HepG2 (cell line): ENCODE measurements around the gene TOM1L2. TPM values are rescaled to one million over a fixed set of nuclear protein-coding genes. Genes with fewer than 3 reads are reported as not detected.

Source experiments
- AGO1 ChIP-seq: fragments of 200-400 bp; formaldehyde crosslinking; IDR thresholded peaks from 2 replicates; pipeline ENCODE4 v1.6.1; 2017; ENCODE audit warnings: mild to moderate bottlenecking, low read depth, low read length, moderate library complexity; ENCODE audit not compliant: poor library complexity, severe bottlenecking
- AGO2 ChIP-seq: fragments of 200-400 bp; formaldehyde crosslinking; optimal IDR thresholded peaks from 2 replicates; pipeline ENCODE3; 2017; ENCODE audit warnings: mild to moderate bottlenecking, low read depth, low read length, moderate library complexity
- E2F1 ChIP-seq: sonication (generic); formaldehyde crosslinking; IDR thresholded peaks from 2 replicates; pipeline ENCODE4 v1.5.0; 2020; ENCODE audit warnings: missing genetic modification reagents
- GMEB1 ChIP-seq: sonication (generic); formaldehyde crosslinking; IDR thresholded peaks from 2 replicates; pipeline ENCODE4 v1.5.1; 2020; ENCODE audit warnings: missing genetic modification reagents, mild to moderate bottlenecking, borderline replicate concordance
- HNRNPK ChIP-seq: fragments of 200-400 bp; formaldehyde crosslinking; IDR thresholded peaks from 2 replicates; pipeline ENCODE4 v1.6.1; 2018; ENCODE audit warnings: low read length, low read depth, moderate library complexity, mild to moderate bottlenecking; ENCODE audit not compliant: poor library complexity, severe bottlenecking
- HNRNPUL1 ChIP-seq: fragments of 200-400 bp; formaldehyde crosslinking; IDR thresholded peaks from 2 replicates; pipeline ENCODE4 v1.6.1; 2017; ENCODE audit warnings: low read depth, mild to moderate bottlenecking, low read length, moderate library complexity
- KDM2A ChIP-seq: sonication (generic); formaldehyde crosslinking; IDR thresholded peaks from 2 replicates; pipeline ENCODE4 v1.4.0; 2020; ENCODE audit warnings: low read depth, missing genetic modification reagents, borderline replicate concordance
- KDM5A ChIP-seq: fragments of 200-600 bp; sonication (generic); IDR thresholded peaks from 2 replicates; pipeline ENCODE4 v1.7.0; 2018; ENCODE audit warnings: antibody characterized with exemption, mild to moderate bottlenecking, low read length, borderline replicate concordance
- MEIS2 ChIP-seq: sonication (generic); formaldehyde crosslinking; IDR thresholded peaks from 2 replicates; pipeline ENCODE4 v1.9.0; 2021; ENCODE audit warnings: mild to moderate bottlenecking, missing genetic modification reagents
- NCOA5 ChIP-seq: sonication (generic); formaldehyde crosslinking; IDR thresholded peaks from 2 replicates; pipeline ENCODE4 v1.4.0; 2020; ENCODE audit warnings: missing genetic modification reagents
- NR2F2 ChIP-seq: IDR thresholded peaks from 2 replicates; pipeline ENCODE4 v1.6.1; 2012; ENCODE audit warnings: low read depth, inconsistent platforms, borderline replicate concordance
- ONECUT2 ChIP-seq: sonication (generic); formaldehyde crosslinking; IDR thresholded peaks from 2 replicates; pipeline ENCODE4 v1.4.0; 2020; ENCODE audit warnings: missing genetic modification reagents
- PAWR ChIP-seq: sonication (generic); formaldehyde crosslinking; IDR thresholded peaks from 2 replicates; pipeline ENCODE4 v1.4.0; 2020; ENCODE audit warnings: missing genetic modification reagents, mild to moderate bottlenecking, borderline replicate concordance
- PHF5A ChIP-seq: IDR thresholded peaks from one replicate; pipeline ENCODE4 v1.6.1; 2018; ENCODE audit warnings: low read depth, missing genetic modification reagents; ENCODE audit not compliant: unreplicated experiment
- POGK ChIP-seq: sonication (generic); formaldehyde crosslinking; conservative IDR thresholded peaks from 2 replicates; pipeline ENCODE4 v1.8.0; 2022; ENCODE audit warnings: mild to moderate bottlenecking, moderate library complexity, missing genetic modification reagents
- POLR2G ChIP-seq: fragments of 200-400 bp; formaldehyde crosslinking; IDR thresholded peaks from 2 replicates; pipeline ENCODE4 v1.6.1; 2018; ENCODE audit warnings: mild to moderate bottlenecking, low read depth, low read length, moderate library complexity
- TAF15 ChIP-seq: fragments of 200-400 bp; formaldehyde crosslinking; IDR thresholded peaks from one replicate; pipeline ENCODE4 v1.6.1; 2018; ENCODE audit warnings: mild to moderate bottlenecking, low read depth, low read length; ENCODE audit not compliant: poor library complexity, severe bottlenecking
- THAP11 ChIP-seq: IDR thresholded peaks from 2 replicates; pipeline ENCODE4 v1.6.1; 2016; ENCODE audit warnings: missing biosample characterization, missing genetic modification reagents
- ZNF331 ChIP-seq: sonication (generic); formaldehyde crosslinking; IDR thresholded peaks from 2 replicates; pipeline ENCODE4 v1.4.0; 2020; ENCODE audit warnings: missing genetic modification reagents
- ZNF574 ChIP-seq: sonication (generic); formaldehyde crosslinking; IDR thresholded peaks from 2 replicates; pipeline ENCODE4 v1.4.0; 2020; ENCODE audit warnings: missing genetic modification reagents
- ZNF7 ChIP-seq: IDR thresholded peaks from 2 replicates; pipeline ENCODE4 v1.6.1; 2016; ENCODE audit warnings: missing biosample characterization, missing genetic modification reagents
- polyA plus RNA-seq, 8 experiments: library from polyadenylated mRNA; depleted of rRNA in 3 of 8; stranded (reverse) in 7 of 8; unstranded in 1 of 8; fragments of >200 nt; fragmentation: Illumina TruSeq in 4 of 8; extraction: Trizol in 4 of 8; gene quantifications; 2 replicates each; pipeline versions ENCODE4 v1.2.1 to v1.2.3, GENCODE V29; 2011 to 2016; ENCODE audit warnings: low read depth in 4 of 8, missing spikeins in 1 of 8, mixed read lengths in 1 of 8; ENCODE audit not compliant: insufficient read depth in 1 of 8
- total RNA-seq, 5 experiments: library from RNA; depleted of rRNA; stranded (reverse); fragments of >200 nt; fragmentation: Illumina TruSeq; extraction: Trizol; gene quantifications; 2 replicates each; pipeline ENCODE4 v1.2.3, GENCODE V29; 2016; ENCODE audit warnings: low read depth in 1 of 5

The TOM1L2 gene
- total and polyA plus RNA-seq, 2 of the 13 experiments (the other 11 are each of a cell fraction or from before 2014, with no cell fraction given) = 4.7 to 7.4 TPM

GRCh38 chr17:17836818-17837379 is 135.3 kb downstream of the TOM1L2 start, which contains the start of gene SREBF1 (continued):
- TF ChIP-seq MEIS2 (CRISPR knock-in tag) = 0 out of 2 replicates have a peak, but pooled peaks have one; percentile 12
- 0 out of 2 replicates have a peak, but pooled peaks have one; percentile 31 for TF ChIP-seq THAP11 (CRISPR knock-in tag)
- TF ChIP-seq GMEB1 (CRISPR knock-in tag) = no peak
- TF ChIP-seq KDM2A (CRISPR knock-in tag) = peak; percentile 9; the same call in 1 of the 2 replicates
- TF ChIP-seq PAWR (CRISPR knock-in tag) = no peak
- peak; percentile 20; the same call in 1 of the 2 replicates for TF ChIP-seq POLR2G
- no peak for TF ChIP-seq HNRNPK
- TF ChIP-seq AGO2 = peak; percentile 89
- no peak; the same call in 1 of the 2 replicates for TF ChIP-seq KDM5A
- no peak for TF ChIP-seq ZNF7 (CRISPR knock-in tag)
- TF ChIP-seq HNRNPUL1 = no peak
- TF ChIP-seq E2F1 = no peak
- peak; percentile 96 for TF ChIP-seq ZNF331 (CRISPR knock-in tag)
- peak; percentile 0 for TF ChIP-seq AGO1
- no peak for TF ChIP-seq ONECUT2
- TF ChIP-seq NR2F2 = peak; percentile 8; the same call in 1 of the 2 replicates
- no peak for TF ChIP-seq NCOA5
- peak; percentile 60 for TF ChIP-seq TAF15
- TF ChIP-seq PHF5A (CRISPR knock-in tag) = no peak
- TF ChIP-seq POGK = no peak
- no peak for TF ChIP-seq ZNF574 (CRISPR knock-in tag)
